PFSK-1 (cell line): ENCODE data around the gene TNFSF13.

Experiments
- FOXP2 ChIP-seq: optimal IDR thresholded peaks from 2 replicates; pipeline ENCODE3; 2011; ENCODE audit warnings: borderline replicate concordance, control low read depth, inconsistent platforms; ENCODE audit not compliant: insufficient read depth; ENCODE audit errors: extremely low read length, extremely low read depth
- POLR2AphosphoS5 ChIP-seq: IDR thresholded peaks from 2 replicates; pipeline ENCODE4 v1.6.1; 2012; ENCODE audit warnings: low read depth, mild to moderate bottlenecking, control low read depth, low read length, moderate library complexity
- REST ChIP-seq, 2 experiments: IDR thresholded peaks; 2 replicates each; pipeline versions ENCODE4 v1.6.1 to v1.8.0; 2011 to 2012; ENCODE audit warnings: low read depth in 2 of 2, low read length in 2 of 2, control low read depth in 1 of 2, inconsistent platforms in 1 of 2, mild to moderate bottlenecking in 1 of 2, moderate library complexity in 1 of 2; ENCODE audit not compliant: insufficient read depth in 1 of 2
- SIN3A ChIP-seq: IDR thresholded peaks from 2 replicates; pipeline ENCODE4 v1.6.1; 2012; ENCODE audit warnings: mild to moderate bottlenecking, low read length, moderate library complexity, borderline replicate concordance; ENCODE audit not compliant: insufficient read depth
- TAF1 ChIP-seq: IDR thresholded peaks from 2 replicates; pipeline ENCODE4 v1.6.1; 2012; ENCODE audit warnings: low read length, control low read depth, borderline replicate concordance; ENCODE audit not compliant: insufficient read depth

The TNFSF13 gene

GRCh38 chr17:7575481-7575883 is 16.9 kb downstream of the TNFSF13 start:
- TF ChIP-seq REST (IDR thresholded peaks at IDR 0.05; ENCODE audit: insufficient read depth in 1 of 2, low read depth in 2 of 2, low read length in 2 of 2): no peak
- no peak for TF ChIP-seq POLR2AphosphoS5
- TF ChIP-seq SIN3A: no peak
- TF ChIP-seq FOXP2: no peak
- TF ChIP-seq TAF1: no peak

- no peak for TF ChIP-seq SIN3A
- TF ChIP-seq TAF1: no peak
- TF ChIP-seq POLR2AphosphoS5: no peak
- no peak for TF ChIP-seq REST (IDR thresholded peaks at IDR 0.05; ENCODE audit: insufficient read depth in 1 of 2, low read depth in 2 of 2, low read length in 2 of 2)
- TF ChIP-seq FOXP2: no peak
Observed at GRCh38 chr17:7575959-7576358, 17.4 kb downstream of the TNFSF13 start.

GRCh38 chr17:7576432-7576937 is 17.9 kb downstream of the TNFSF13 start:
- TF ChIP-seq REST (IDR thresholded peaks at IDR 0.05; ENCODE audit: insufficient read depth in 1 of 2, low read depth in 2 of 2, low read length in 2 of 2): no peak
- TF ChIP-seq FOXP2: no peak
- TF ChIP-seq TAF1: no peak
- TF ChIP-seq POLR2AphosphoS5: peak; percentile 67
- TF ChIP-seq SIN3A: no peak

- TF ChIP-seq POLR2AphosphoS5 (peak; percentile 11; the same call in 1 of the 2 replicates), FOXP2 (no peak)
Observed at GRCh38 chr17:7577327-7578199, 19.0 kb downstream of the TNFSF13 start.

GRCh38 chr17:7579001-7579833 is 20.7 kb downstream of the TNFSF13 start, which contains the start of gene CD68:
TSS of gene CD68 (plus strand) at chr17:7579638. CDS start at chr17:7579678, 40 bp downstream.
- TF ChIP-seq REST (IDR thresholded peaks at IDR 0.05; ENCODE audit: insufficient read depth in 1 of 2, low read depth in 2 of 2, low read length in 2 of 2) (peak in 1 of 2 experiments; percentile 40; a peak in 2 of 4 replicates), POLR2AphosphoS5 (peak; percentile 100), TAF1 (peak; percentile 30; the same call in 1 of the 2 replicates), SIN3A (peak; percentile 100), FOXP2 (peak; percentile 92)
